Prostate gland (tissue), 2 donors: ENCODE measurements around the gene CGNL1.

ENCODE experiments used
- POLR2A ChIP-seq: fragments of 450-650 bp; IDR thresholded peaks from one replicate; pipeline ENCODE4 v1.6.1; 2016; ENCODE audit warnings: antibody characterized with exemption, mild to moderate bottlenecking
- TF ChIP-seq, protein P1 (sequence below), 4 experiments: fragments of 200-600 bp in 2 of 4; fragments of 450-650 bp in 2 of 4; sonication (generic) in 2 of 4; IDR thresholded peaks; 1 replicate in 3 of 4; 2 replicates in 1 of 4; pipeline ENCODE4 v1.5.1; 2016 to 2019; ENCODE audit warnings: antibody characterized with exemption in 4 of 4, mild to moderate bottlenecking in 2 of 4, moderate library complexity in 2 of 4

DNA sequence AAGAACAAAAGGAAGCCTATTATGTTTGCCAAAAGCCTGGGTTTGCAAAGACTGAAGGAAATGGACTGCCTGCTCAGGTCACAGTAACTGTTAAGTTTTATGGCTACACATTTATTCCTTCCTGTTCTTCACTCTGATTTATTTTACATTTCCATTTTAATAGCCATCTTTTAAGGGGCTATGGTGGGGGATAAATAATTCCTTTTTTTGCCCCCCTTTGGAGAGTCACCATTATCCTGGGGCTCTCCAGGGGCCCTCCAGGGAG lies 161.9 kb downstream of the CGNL1 start:
- TF ChIP-seq, protein P1, sequence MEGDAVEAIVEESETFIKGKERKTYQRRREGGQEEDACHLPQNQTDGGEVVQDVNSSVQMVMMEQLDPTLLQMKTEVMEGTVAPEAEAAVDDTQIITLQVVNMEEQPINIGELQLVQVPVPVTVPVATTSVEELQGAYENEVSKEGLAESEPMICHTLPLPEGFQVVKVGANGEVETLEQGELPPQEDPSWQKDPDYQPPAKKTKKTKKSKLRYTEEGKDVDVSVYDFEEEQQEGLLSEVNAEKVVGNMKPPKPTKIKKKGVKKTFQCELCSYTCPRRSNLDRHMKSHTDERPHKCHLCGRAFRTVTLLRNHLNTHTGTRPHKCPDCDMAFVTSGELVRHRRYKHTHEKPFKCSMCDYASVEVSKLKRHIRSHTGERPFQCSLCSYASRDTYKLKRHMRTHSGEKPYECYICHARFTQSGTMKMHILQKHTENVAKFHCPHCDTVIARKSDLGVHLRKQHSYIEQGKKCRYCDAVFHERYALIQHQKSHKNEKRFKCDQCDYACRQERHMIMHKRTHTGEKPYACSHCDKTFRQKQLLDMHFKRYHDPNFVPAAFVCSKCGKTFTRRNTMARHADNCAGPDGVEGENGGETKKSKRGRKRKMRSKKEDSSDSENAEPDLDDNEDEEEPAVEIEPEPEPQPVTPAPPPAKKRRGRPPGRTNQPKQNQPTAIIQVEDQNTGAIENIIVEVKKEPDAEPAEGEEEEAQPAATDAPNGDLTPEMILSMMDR (IDR thresholded peaks at IDR 0.05): no peak
- TF ChIP-seq POLR2A: no peak
